Naive thymus-derived CD4-positive, alpha-beta T cell (primary cell): ENCODE measurements around the gene KCNIP3. TPM values are rescaled to one million over a fixed set of nuclear protein-coding genes. Genes with fewer than 3 reads are reported as not detected.

Experiments used
- ATAC-seq: fragments of 150-1000 bp; cut with Tn5 transposase; 2 replicates; pipeline ENCODE4 v1.10.0; 2021; ENCODE audit warnings: mild to moderate bottlenecking, moderate library complexity
- CTCF ChIA-PET: fragments of 350-600 bp; sonication (Branson Sonifier 250); formaldehyde crosslinking; loops from one replicate; lab custom pipeline; 2021; ENCODE audit warnings: antibody characterized with exemption; lab: Charles Lee
- POLR2A ChIA-PET: fragments of 350-600 bp; sonication (Branson Sonifier 250); formaldehyde crosslinking; loops from one replicate; lab custom pipeline; 2021; ENCODE audit warnings: antibody characterized with exemption, inconsistent platforms; lab: Charles Lee
- DNase-seq, 9 donors: peaks; one replicate each; pipeline versions ENCODE4 v3.0.0 to v3.0.0-alpha.2; 2020 to 2022; ENCODE audit warnings: mixed read lengths in 1 of 9
- H3K27ac ChIP-seq: one replicate; pipeline ENCODE4 v1.7.0; 2013; ENCODE audit warnings: mild to moderate bottlenecking, low read depth, low read length, moderate library complexity
- H3K27me3 ChIP-seq, 2 donors: one replicate each; pipeline ENCODE4 v1.7.0; 2013; ENCODE audit warnings: low read length in 2 of 2, mild to moderate bottlenecking in 2 of 2, moderate library complexity in 2 of 2; ENCODE audit not compliant: control insufficient read depth in 2 of 2, insufficient read depth in 2 of 2
- H3K36me3 ChIP-seq, 3 experiments: 1 replicate in 2 of 3; 2 replicates in 1 of 3; pipeline ENCODE4 v1.7.0; 2013; ENCODE audit warnings: low read length in 3 of 3, mild to moderate bottlenecking in 3 of 3, moderate library complexity in 1 of 3; ENCODE audit not compliant: insufficient read depth in 3 of 3, control insufficient read depth in 2 of 3
- H3K4me1 ChIP-seq, 2 donors: one replicate each; pipeline ENCODE4 v1.7.0; 2013; ENCODE audit warnings: low read length in 2 of 2, mild to moderate bottlenecking in 2 of 2, moderate library complexity in 1 of 2; ENCODE audit not compliant: control insufficient read depth in 2 of 2, insufficient read depth in 2 of 2
- H3K4me3 ChIP-seq: 2 replicates; pipeline ENCODE4 v1.7.0; 2013; ENCODE audit warnings: mild to moderate bottlenecking, low read length
- H3K9me3 ChIP-seq, 3 experiments: 1 replicate in 2 of 3; 2 replicates in 1 of 3; pipeline ENCODE4 v1.7.0; 2013; ENCODE audit warnings: low read length in 3 of 3; ENCODE audit not compliant: control insufficient read depth in 2 of 3
- H3K27ac Mint-ChIP-seq, 9 donors: one replicate each; pipeline ENCODE4 v1.8.0; 2020 to 2022; ENCODE audit warnings: mixed read lengths in 9 of 9, mild to moderate bottlenecking in 8 of 9, moderate library complexity in 5 of 9, inconsistent platforms in 2 of 9
- H3K27me3 Mint-ChIP-seq, 5 donors: one replicate each; pipeline ENCODE4 v1.8.0; 2021 to 2022; ENCODE audit warnings: mixed read lengths in 5 of 5, mild to moderate bottlenecking in 1 of 5
- H3K36me3 Mint-ChIP-seq, 5 donors: one replicate each; pipeline ENCODE4 v1.8.0; 2020 to 2022; ENCODE audit warnings: mixed read lengths in 5 of 5, mild to moderate bottlenecking in 3 of 5, inconsistent platforms in 1 of 5
- H3K4me1 Mint-ChIP-seq, 7 donors: one replicate each; pipeline ENCODE4 v1.8.0; 2020 to 2022; ENCODE audit warnings: mixed read lengths in 7 of 7, mild to moderate bottlenecking in 3 of 7, inconsistent platforms in 1 of 7
- H3K4me3 Mint-ChIP-seq, 10 donors: one replicate each; pipeline ENCODE4 v1.8.0; 2020 to 2022; ENCODE audit warnings: mild to moderate bottlenecking in 10 of 10, mixed read lengths in 10 of 10, moderate library complexity in 6 of 10, inconsistent platforms in 2 of 10
- H3K9me3 Mint-ChIP-seq, 11 donors: one replicate each; pipeline ENCODE4 v1.8.0; 2020 to 2022; ENCODE audit warnings: mixed read lengths in 11 of 11, mild to moderate bottlenecking in 4 of 11, inconsistent platforms in 1 of 11, moderate library complexity in 1 of 11
- intact Hi-C, 2 donors: fragments of 100-400 bp; cut with micrococcal nuclease; formaldehyde crosslinking; loops; one replicate each; pipeline ENCODE4 v1.15.1; 2023
- polyA plus RNA-seq, 2 donors: library from polyadenylated mRNA; unstranded; fragments of 300-500 nt; fragmentation: Illumina TruSeq; gene quantifications; one replicate each; pipeline ENCODE4 v1.2.3, GENCODE V29; 2021
- total RNA-seq, 6 experiments: library from RNA in 5 of 6; stranded (reverse) in 5 of 6; gene quantifications; 1 replicate in 5 of 6; 2 replicates in 1 of 6; pipeline ENCODE4 v1.2.3 and lab custom pipeline; 2021 to 2026

Gene KCNIP3
- total and polyA plus RNA-seq, 7 experiments from 2014 or later = 1.0 TPM; not detected in 6

DNA sequence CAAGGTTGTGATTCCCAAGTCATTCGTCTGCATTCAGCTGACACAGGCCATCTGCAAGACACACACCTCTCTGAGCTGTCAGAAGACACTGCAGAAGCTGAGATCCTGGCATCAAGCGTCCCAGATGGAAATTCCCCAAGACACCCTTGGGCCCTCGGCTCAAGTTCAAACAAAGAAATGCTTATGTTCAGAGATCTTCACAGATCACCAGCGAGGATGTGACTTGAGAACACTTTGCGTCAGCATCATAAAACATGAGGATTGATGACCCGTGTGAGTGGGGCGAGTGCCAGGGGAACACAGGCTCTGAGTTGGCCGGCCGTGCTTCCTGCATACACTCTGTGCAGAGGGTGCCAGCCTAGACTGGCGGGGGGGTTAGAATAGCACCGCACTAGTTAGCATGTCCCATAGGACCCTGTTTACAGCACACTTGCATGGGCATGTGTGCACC lies 36.8 kb downstream of the KCNIP3 start:
- H3K36me3 ChIP-seq = no peaks in the 10 kb centered on the region
- no peaks in the 10 kb centered on the region for H3K36me3 Mint-ChIP-seq
- peaks cover 0 to 7% (median 4%) of the 10 kb centered on the region in 5 donors for H3K27me3 Mint-ChIP-seq
- ChIA-PET CTCF (no interaction called here), POLR2A (no interaction called here)
- no peaks in the 10 kb centered on the region for H3K4me1 ChIP-seq
- no peaks in the 10 kb centered on the region for H3K9me3 ChIP-seq
- ATAC-seq (no peak), DNase-seq (no peak)
- H3K27me3 ChIP-seq = no peaks in the 10 kb centered on the region
- no peak overlapping the region for H3K4me3 ChIP-seq
- no peaks in the 10 kb centered on the region for H3K4me1 Mint-ChIP-seq
- no peak overlapping the region for H3K4me3 Mint-ChIP-seq
- no peak overlapping the region for H3K27ac ChIP-seq
- H3K9me3 Mint-ChIP-seq = peaks cover 0 to 6% (median 0%) of the 10 kb centered on the region in 11 donors
- intact Hi-C loops = loop anchor here in 1 of 2 donors (10.0 kb wide), 1 partner anchor 99 kb away; no protein-coding TSS in a partner anchor
- H3K27ac Mint-ChIP-seq = no peak overlapping the region

DNA sequence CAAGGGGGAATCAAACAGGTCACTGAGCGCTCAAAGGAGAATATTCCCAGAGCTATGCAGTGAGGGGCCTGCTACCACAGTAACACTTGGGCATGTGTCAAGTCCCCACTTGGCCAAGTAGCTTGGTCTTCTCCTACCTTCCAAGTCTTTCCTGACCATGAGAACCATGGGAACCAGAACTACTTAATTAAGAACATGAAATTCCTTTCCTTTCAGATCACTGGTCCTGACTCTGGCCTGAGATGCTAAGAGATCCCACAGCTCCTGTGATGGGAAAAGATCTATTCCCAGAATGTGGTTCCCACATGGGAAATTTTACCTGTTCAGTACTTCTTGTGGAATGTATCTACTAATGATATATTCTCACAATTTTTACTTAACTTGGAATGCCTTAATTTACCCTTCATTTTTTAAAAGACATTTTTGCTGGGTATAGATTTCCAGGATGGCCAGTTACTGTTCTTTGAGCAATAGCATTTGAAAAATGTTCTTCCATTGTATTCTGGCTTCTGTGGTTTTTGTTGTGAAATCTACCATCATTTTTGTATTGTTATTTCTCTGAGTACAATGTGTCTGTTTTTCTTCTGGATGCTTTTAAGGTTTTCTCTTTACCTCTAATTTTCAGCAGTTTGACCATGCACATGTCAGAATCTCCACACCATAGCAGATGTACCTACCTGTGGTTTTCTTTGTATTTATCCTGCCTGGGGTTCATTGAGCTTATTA lies 37.9 kb downstream of the KCNIP3 start:
- Mint-ChIP-seq H3K27me3 (peaks cover 0 to 8% (median 6%) of the 10 kb centered on the region in 5 donors), H3K27ac (no peak overlapping the region), H3K4me3 (no peak overlapping the region), H3K4me1 (no peaks in the 10 kb centered on the region), H3K9me3 (peaks cover 0 to 6% (median 0%) of the 10 kb centered on the region in 11 donors), H3K36me3 (no peaks in the 10 kb centered on the region)
- no peaks in the 10 kb centered on the region for H3K9me3 ChIP-seq
- intact Hi-C loops = loop anchor here in 1 of 2 donors (10.0 kb wide), 1 partner anchor 100 kb away; no protein-coding TSS in a partner anchor
- no peak overlapping the region for H3K4me3 ChIP-seq
- ChIA-PET CTCF (no interaction called here), POLR2A (no interaction called here)
- DNase-seq = no peak
- ATAC-seq = no peak
- H3K4me1 ChIP-seq = no peaks in the 10 kb centered on the region
- H3K27ac ChIP-seq = no peak overlapping the region
- no peaks in the 10 kb centered on the region for H3K36me3 ChIP-seq
- H3K27me3 ChIP-seq = no peaks in the 10 kb centered on the region

DNA sequence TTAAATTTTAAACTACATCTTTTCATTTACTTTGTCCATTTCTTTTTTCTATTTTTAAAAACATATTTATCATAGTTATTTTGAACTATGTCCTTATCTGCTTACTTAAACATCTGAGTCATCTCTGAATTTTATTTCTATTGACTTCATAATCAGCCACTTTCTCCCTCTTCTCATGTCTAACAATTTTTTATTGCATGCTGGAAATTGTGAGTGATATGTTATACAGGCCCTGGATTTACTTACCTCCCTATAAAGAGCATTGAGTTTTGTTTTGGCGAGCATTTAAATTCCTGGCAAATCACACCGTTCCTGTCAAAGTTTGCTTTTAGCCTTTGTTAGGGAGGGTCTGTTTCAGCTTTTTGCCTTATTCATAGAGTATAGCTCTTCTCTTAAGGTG lies 39.3 kb downstream of the KCNIP3 start:
- Histone ChIP-seq H3K4me3 (no peak overlapping the region), H3K27ac (no peak overlapping the region), H3K4me1 (no peaks in the 10 kb centered on the region), H3K9me3 (no peaks in the 10 kb centered on the region), H3K27me3 (no peaks in the 10 kb centered on the region), H3K36me3 (no peaks in the 10 kb centered on the region)
- no peaks in the 10 kb centered on the region for H3K4me1 Mint-ChIP-seq
- H3K27ac Mint-ChIP-seq = no peak overlapping the region
- DNase-seq = no peak
- H3K9me3 Mint-ChIP-seq = peaks cover 0 to 6% (median 0%) of the 10 kb centered on the region in 11 donors
- H3K36me3 Mint-ChIP-seq = no peaks in the 10 kb centered on the region
- CTCF ChIA-PET = no interaction called here
- ATAC-seq = no peak
- peaks cover 3 to 18% (median 9%) of the 10 kb centered on the region in 5 donors for H3K27me3 Mint-ChIP-seq
- POLR2A ChIA-PET = no interaction called here
- H3K4me3 Mint-ChIP-seq = no peak overlapping the region
- intact Hi-C loops = loop anchor here in 1 of 2 donors (10.0 kb wide), 1 partner anchor 102 kb away; no protein-coding TSS in a partner anchor

DNA sequence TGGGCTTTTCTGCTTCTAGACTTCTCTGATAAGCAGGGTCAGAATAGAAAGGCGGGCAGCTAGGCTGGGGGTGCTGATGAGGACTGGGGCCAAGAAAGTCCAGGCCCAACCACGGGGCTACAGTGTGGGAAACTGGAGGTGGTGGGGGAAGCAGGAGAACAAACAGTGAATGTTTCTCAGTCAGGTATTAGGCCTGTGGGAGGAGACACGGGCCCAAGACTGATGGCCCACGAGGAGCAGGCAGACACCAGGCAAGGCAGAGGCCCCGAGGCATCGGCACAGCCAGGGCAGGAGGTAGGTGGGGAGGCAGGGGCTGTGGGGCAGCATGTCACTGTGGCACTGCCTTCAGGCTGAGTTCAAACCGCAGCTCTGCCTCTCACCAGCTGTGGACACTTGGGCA lies 40.7 kb downstream of the KCNIP3 start:
- POLR2A ChIA-PET = no interaction called here
- H3K27ac ChIP-seq = no peak overlapping the region
- ATAC-seq (no peak), DNase-seq (no peak)
- H3K36me3 Mint-ChIP-seq = no peaks in the 10 kb centered on the region
- CTCF ChIA-PET = no interaction called here
- no peaks in the 10 kb centered on the region for H3K4me1 ChIP-seq
- no peak overlapping the region for H3K27ac Mint-ChIP-seq
- no peaks in the 10 kb centered on the region for H3K4me1 Mint-ChIP-seq
- H3K27me3 Mint-ChIP-seq = peaks cover 15 to 29% (median 18%) of the 10 kb centered on the region in 5 donors
- H3K4me3 ChIP-seq = no peak overlapping the region
- H3K4me3 Mint-ChIP-seq = no peak overlapping the region
- peaks cover 0 to 6% (median 0%) of the 10 kb centered on the region in 11 donors for H3K9me3 Mint-ChIP-seq
- no peaks in the 10 kb centered on the region for H3K27me3 ChIP-seq
- H3K36me3 ChIP-seq = no peaks in the 10 kb centered on the region
- H3K9me3 ChIP-seq = no peaks in the 10 kb centered on the region
- intact Hi-C loops = loop anchor here in 1 of 2 donors (10.0 kb wide), 1 partner anchor 103 kb away; no protein-coding TSS in a partner anchor

DNA sequence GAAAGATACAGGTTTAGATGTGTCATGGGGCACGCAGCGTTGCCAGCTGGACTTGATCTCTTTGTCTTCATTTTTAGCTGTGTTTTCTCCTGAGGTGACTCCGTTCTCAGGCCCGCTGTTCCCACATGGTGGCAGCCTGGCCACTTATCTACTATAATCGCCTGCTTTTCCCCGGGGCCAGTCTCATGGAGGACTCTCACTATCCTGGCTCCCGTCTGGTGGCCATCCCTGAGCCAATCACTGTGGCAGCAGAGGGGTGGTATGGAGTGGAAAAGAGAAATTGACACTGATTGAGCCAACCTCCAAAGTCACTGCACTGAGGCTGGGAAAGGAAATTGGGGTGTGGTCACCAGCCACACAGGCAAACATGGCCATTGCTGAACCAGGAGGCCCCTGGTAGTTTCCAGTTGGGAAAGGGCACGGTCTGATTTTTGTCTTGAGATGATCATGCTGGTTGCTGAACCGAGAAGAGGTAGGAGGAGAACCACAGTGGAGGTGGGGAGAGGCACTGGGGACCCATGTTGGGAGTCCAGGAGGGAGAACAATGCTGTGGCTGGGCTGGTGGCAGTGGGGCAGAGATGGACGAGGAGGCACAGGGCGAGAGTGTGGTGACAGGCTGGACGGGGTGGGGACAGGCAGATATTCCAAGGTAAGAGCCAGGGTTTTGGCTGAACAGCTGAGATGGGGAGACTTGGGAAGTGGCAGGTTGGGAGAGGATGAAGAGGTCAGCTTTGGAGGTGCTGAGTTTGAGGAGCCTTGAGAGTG lies 45.6 kb downstream of the KCNIP3 start:
- DNase-seq (no peak), ATAC-seq (no peak)
- Mint-ChIP-seq H3K4me1 (peaks cover 0 to 3% (median 0%) of the 10 kb centered on the region in 7 donors), H3K36me3 (no peaks in the 10 kb centered on the region), H3K9me3 (peaks cover 0 to 1% (median 0%) of the 10 kb centered on the region in 11 donors), H3K4me3 (peak overlapping the region in 1 of 10 donors; percentile 9), H3K27me3 (peaks cover 32 to 44% (median 36%) of the 10 kb centered on the region in 5 donors), H3K27ac (no peak overlapping the region)
- intact Hi-C loops = loop anchor here in 1 of 2 donors (10.0 kb wide), 1 partner anchor 268 kb away; no protein-coding TSS in a partner anchor
- no peaks in the 10 kb centered on the region for H3K4me1 ChIP-seq
- H3K27ac ChIP-seq = no peak overlapping the region
- POLR2A ChIA-PET = no interaction called here
- no peaks in the 10 kb centered on the region for H3K36me3 ChIP-seq
- no peak overlapping the region for H3K4me3 ChIP-seq
- CTCF ChIA-PET = no interaction called here
- H3K9me3 ChIP-seq = no peaks in the 10 kb centered on the region
- peaks cover 3 to 9% of the 10 kb centered on the region in 2 donors for H3K27me3 ChIP-seq

DNA sequence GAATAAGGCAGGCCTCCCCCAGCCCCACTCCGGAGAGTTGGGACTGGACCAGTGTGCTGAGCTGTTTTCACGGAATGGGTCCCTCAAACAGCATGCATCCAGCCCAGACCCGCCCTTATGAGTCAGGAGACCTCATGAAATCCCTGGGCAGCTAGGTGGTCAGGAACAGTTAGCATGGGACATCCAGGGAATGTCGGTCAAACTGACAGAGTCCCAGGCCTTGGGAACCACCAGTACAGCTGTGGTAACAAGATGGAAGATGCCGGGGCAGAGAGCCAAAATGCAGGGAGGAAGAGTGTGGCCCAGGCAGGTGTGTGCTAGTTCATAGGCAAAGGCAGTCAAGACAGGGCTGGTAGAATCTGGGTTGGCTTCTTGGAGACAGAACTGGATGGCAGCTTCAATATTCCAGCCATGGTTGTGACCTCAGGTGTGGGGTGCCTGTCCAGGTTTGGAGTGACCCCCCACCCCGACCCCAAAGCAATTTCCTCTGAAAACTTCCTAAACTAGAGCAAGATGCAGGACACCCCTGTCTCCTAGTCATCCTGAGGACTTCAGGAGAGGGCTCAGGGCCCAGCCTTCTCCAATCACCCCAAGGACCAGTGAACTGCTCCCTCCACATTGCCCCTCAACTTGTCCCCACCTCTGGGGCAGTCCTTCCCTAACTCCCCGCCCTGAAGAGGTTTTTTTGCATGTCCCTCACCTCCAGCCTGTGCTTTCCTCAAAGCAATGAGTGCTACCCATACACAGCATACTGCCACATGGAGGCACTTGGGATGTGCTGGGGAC lies 46.5 kb downstream of the KCNIP3 start:
- H3K27me3 ChIP-seq = peaks cover 3 to 9% of the 10 kb centered on the region in 2 donors
- no peaks in the 10 kb centered on the region for H3K36me3 Mint-ChIP-seq
- no peak overlapping the region for H3K27ac Mint-ChIP-seq
- H3K36me3 ChIP-seq = no peaks in the 10 kb centered on the region
- no peak for ATAC-seq
- H3K4me1 Mint-ChIP-seq = peaks cover 0 to 3% (median 0%) of the 10 kb centered on the region in 7 donors
- POLR2A ChIA-PET = no interaction called here
- H3K4me3 Mint-ChIP-seq = peak overlapping the region in 1 of 10 donors; percentile 21
- H3K4me1 ChIP-seq = no peaks in the 10 kb centered on the region
- H3K9me3 ChIP-seq = no peaks in the 10 kb centered on the region
- intact Hi-C loops = loop anchor here in 1 of 2 donors (10.0 kb wide), 1 partner anchor 269 kb away; no protein-coding TSS in a partner anchor
- H3K27me3 Mint-ChIP-seq = peaks cover 39 to 53% (median 42%) of the 10 kb centered on the region in 5 donors
- DNase-seq = no peak
- H3K4me3 ChIP-seq = no peak overlapping the region
- CTCF ChIA-PET = no interaction called here
- H3K27ac ChIP-seq = no peak overlapping the region
- no peaks in the 10 kb centered on the region for H3K9me3 Mint-ChIP-seq
